ENCODE data around the gene KANK3. TPM values are rescaled to one million over a fixed set of nuclear protein-coding genes. Genes with fewer than 3 reads are reported as not detected.

The KANK3 gene
- total and polyA plus RNA-seq, 9 of the 15 experiments (the other 6 are each of a cell fraction or from before 2014, with no cell fraction given): 0.03 to 0.40 (median 0.08) TPM; not detected in 6

DNA sequence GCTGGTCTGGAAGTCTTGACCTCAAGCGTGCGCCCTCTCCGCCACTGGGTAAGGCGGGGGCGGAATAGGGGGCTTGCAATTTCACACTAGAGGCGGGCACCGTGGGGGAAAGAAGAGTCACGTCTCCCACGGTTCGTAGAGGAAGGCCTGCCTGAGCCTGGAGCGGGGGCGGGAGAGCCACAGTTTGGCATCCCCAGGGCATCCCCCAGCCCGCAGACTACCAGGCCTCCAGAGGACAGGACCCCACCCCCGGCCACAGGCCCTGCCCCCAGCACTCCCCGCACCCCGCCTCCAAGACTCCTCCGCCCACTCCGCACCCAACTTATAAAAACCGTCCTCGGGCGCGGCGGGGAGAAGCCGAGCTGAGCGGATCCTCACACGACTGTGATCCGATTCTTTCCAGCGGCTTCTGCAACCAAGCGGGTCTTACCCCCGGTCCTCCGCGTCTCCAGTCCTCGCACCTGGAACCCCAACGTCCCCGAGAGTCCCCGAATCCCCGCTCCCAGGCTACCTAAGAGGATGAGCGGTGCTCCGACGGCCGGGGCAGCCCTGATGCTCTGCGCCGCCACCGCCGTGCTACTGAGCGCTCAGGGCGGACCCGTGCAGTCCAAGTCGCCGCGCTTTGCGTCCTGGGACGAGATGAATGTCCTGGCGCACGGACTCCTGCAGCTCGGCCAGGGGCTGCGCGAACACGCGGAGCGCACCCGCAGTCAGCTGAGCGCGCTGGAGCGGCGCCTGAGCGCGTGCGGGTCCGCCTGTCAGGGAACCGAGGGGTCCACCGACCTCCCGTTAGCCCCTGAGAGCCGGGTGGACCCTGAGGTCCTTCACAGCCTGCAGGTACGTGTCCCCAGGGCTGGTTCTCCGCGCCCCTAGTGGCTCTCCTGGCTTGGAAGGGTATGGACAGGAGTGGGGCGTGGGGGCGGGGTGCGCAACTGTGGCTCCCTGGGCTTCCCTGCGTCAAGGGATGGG lies 21.0 kb upstream of the KANK3 start, which contains the start of gene ANGPTL4 (continued):
- TF ChIP-seq ZNF143 (CRISPR knock-in tag; IDR thresholded peaks at IDR 0.05): 0 out of 2 replicates have a peak, but pooled peaks have one; percentile 22
- peak; percentile 66 for TF ChIP-seq KDM5B (IDR thresholded peaks at IDR 0.05; ENCODE audit: insufficient replicate concordance, low read depth, low read length)
- TF ChIP-seq MAX (CRISPR knock-in tag; IDR thresholded peaks at IDR 0.05): peak; percentile 78

DNA sequence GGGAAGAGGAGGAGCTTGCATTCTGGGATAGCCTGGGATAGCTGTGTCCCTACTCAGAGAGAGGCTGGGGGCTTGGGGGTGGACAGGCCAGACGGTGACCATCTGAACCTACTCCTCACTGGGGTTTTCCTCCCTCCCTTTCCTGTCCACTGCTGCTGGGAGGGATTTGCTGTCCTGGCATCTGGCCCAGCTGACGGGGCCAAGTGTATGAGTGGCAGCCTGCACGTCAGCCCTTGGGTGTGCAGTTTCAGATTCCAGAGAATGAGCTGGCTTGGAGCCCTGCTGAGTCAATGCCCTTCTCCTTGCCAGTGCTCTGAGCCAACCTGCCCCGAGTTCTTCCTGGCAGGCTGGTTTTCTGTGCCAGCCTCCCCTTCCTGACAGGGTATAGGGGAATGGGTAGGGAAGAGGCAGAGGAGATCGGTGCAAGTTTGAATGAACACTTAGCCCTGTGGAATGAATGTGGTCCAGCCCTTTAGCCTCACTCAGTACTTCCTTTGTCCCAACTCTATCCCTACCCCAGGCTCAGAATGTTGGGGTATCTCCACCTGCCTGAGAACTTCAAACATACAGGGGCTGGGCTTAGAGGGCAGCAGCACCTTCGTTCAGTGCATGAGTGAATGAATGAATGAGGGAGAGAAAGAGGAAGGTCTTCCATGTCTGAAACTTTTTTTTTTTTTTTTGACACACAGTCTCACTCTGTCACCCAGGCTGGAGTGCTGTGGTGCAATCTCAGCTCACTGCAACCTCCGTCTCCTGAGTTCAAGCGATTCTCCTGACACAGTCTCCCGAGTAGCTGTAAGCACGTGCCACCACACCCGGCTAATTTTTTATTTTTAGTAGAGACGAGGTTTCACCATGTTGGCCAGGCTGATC lies 19.1 kb upstream of the KANK3 start:
- BruUV-seq (replicated peaks): no TSS peak
- Histone ChIP-seq H3K27me3 (ENCODE audit: control insufficient read depth in 2 of 2, insufficient read depth in 2 of 2, low read length in 2 of 2) (peaks cover 0 to 19% of the 10 kb centered on the region in 2 experiments; a peak in 2 of 5 replicates), H2AFZ (ENCODE audit: low read depth, low read length) (no peak overlapping the region), H3K9ac (ENCODE audit: insufficient read depth in 1 of 2, low read depth in 2 of 2, low read length in 2 of 2) (0 out of 4 replicates have a peak overlapping the region, but pooled peaks of 1 of the 2 experiments have one; percentile 26), H3K36me3 (ENCODE audit: control insufficient read depth, insufficient read depth, low read length) (no peaks in the 10 kb centered on the region), H3K9me3 (replicated peaks; ENCODE audit: control insufficient read depth, insufficient read depth, low read depth, low read length) (no peaks in the 10 kb centered on the region), H3K4me2 (ENCODE audit: insufficient read depth, low read length) (no peak overlapping the region), H4K20me1 (replicated peaks; ENCODE audit: control insufficient read depth, insufficient read depth, low read length) (no peaks in the 10 kb centered on the region), H3K9me1 (ENCODE audit: control insufficient read depth, insufficient read depth, low read length) (no peaks in the 10 kb centered on the region), H3K27ac (ENCODE audit: extremely low read depth, low read depth, low read length) (no peak overlapping the region), H3K79me2 (ENCODE audit: control insufficient read depth, insufficient read depth, low read length) (no peaks in the 10 kb centered on the region), H3K4me1 (replicated peaks in 1 of 2; ENCODE audit: control insufficient read depth in 2 of 2, insufficient read depth in 2 of 2, low read length in 2 of 2) (peaks cover 7 to 26% of the 10 kb centered on the region in 2 experiments), H3K4me3 (no peak overlapping the region)
- POLR2A ChIA-PET: interaction anchor here (1.7 to 1.9 kb wide), 2 partner anchors 8 to 41 kb away, joined by 5 to 8 read pairs; partner anchors contain the start of genes NDUFA7 and RPS28
- 20% methylated on average over 11 of the region's 12 CpGs for WGBS (ENCODE audit: insufficient coverage, low coverage, missing lambda C conversion rate)
- intact Hi-C loops (cut with micrococcal nuclease) (no loop called here), in situ Hi-C loops (cut with MboI) (no loop called here)
- FAIRE-seq (no peak), ATAC-seq (no peak), DNase-seq (ENCODE audit: extremely low read depth in 1 of 4, low spot score in 3 of 4) (no peak)
- CTCF ChIA-PET (ENCODE audit: low intra/inter-chr PET ratio): no interaction called here
- peak; percentile 53 for TF ChIP-seq NFIC (IDR thresholded peaks at IDR 0.05)
- TF ChIP-seq ZNF398 (CRISPR knock-in tag; IDR thresholded peaks at IDR 0.05): no peak
- TF ChIP-seq PKNOX1 (IDR thresholded peaks at IDR 0.05): peak; percentile 64
- TF ChIP-seq DDX20 (tag; IDR thresholded peaks at IDR 0.05; ENCODE audit: low read depth): no peak
- TF ChIP-seq GTF3C2 (IDR thresholded peaks at IDR 0.05; ENCODE audit: borderline replicate concordance, extremely low read depth, insufficient read length): no peak
- no peak for TF ChIP-seq HDAC2 (IDR thresholded peaks at IDR 0.05)

Measured in K562 (cell line).